ENCODE results near the gene CUEDC2.

CUEDC2 gene

DNA sequence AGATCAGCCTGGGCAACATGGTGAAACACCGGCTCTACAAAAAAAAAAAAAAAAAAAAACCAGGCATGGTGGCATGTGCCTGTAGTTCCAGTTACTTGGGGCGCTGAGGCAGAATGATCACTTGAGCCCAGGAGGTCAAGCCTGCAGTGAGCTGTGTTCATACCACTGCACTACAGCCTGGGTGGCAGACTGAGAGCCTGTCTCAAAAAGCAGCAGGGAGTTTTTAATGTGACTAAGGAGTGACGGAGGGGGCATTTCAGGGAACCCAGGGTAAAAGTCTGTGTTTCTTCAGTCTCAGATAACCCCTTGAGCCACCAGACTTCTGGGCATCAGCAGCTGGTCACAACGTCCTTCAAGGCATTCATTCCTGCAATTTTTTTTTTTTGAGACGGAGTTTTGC lies 21.1 kb upstream of the CUEDC2 start:
- TF ChIP-seq, protein P1, sequence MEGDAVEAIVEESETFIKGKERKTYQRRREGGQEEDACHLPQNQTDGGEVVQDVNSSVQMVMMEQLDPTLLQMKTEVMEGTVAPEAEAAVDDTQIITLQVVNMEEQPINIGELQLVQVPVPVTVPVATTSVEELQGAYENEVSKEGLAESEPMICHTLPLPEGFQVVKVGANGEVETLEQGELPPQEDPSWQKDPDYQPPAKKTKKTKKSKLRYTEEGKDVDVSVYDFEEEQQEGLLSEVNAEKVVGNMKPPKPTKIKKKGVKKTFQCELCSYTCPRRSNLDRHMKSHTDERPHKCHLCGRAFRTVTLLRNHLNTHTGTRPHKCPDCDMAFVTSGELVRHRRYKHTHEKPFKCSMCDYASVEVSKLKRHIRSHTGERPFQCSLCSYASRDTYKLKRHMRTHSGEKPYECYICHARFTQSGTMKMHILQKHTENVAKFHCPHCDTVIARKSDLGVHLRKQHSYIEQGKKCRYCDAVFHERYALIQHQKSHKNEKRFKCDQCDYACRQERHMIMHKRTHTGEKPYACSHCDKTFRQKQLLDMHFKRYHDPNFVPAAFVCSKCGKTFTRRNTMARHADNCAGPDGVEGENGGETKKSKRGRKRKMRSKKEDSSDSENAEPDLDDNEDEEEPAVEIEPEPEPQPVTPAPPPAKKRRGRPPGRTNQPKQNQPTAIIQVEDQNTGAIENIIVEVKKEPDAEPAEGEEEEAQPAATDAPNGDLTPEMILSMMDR (IDR thresholded peaks at IDR 0.05; ENCODE audit: extremely low read depth, missing control alignments), result no peak
- DNase-seq (ENCODE audit: low spot score), result no peak

DNA sequence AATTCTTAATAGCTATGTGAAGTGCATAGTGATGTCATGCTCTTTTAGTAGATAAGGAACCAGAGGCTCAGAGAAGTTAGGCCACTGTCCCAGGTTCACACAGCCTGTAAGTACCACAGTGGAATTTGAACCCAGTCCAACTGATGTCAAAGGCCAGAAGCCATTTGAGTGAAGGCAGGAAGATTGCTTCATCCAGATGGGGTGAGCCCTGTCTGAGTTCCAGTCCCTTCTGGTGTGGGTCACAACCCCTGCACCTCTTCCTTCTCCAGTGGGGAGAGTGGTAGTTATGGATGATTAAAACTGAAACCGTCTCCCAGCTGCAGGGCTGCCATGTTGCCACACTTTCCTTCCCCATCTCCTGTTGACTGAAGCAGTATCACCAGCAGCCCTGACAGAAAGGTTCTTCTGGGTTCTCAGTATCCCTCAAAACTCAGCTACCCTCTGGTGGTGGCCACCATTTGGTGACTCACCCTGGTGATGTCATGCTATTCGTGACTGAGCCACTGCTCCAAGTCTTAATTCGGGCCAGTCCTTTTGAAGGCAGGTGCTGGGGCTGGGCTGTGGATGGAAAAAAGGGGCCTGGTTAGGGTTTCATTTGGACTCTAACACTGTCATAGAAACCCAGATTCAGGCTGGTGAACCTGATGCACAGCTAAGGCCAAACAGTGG lies 20.4 kb upstream of the CUEDC2 start:
- no peak for DNase-seq (ENCODE audit: low spot score)
- TF ChIP-seq, protein P1 (IDR thresholded peaks at IDR 0.05; ENCODE audit: extremely low read depth, missing control alignments), result no peak

DNA sequence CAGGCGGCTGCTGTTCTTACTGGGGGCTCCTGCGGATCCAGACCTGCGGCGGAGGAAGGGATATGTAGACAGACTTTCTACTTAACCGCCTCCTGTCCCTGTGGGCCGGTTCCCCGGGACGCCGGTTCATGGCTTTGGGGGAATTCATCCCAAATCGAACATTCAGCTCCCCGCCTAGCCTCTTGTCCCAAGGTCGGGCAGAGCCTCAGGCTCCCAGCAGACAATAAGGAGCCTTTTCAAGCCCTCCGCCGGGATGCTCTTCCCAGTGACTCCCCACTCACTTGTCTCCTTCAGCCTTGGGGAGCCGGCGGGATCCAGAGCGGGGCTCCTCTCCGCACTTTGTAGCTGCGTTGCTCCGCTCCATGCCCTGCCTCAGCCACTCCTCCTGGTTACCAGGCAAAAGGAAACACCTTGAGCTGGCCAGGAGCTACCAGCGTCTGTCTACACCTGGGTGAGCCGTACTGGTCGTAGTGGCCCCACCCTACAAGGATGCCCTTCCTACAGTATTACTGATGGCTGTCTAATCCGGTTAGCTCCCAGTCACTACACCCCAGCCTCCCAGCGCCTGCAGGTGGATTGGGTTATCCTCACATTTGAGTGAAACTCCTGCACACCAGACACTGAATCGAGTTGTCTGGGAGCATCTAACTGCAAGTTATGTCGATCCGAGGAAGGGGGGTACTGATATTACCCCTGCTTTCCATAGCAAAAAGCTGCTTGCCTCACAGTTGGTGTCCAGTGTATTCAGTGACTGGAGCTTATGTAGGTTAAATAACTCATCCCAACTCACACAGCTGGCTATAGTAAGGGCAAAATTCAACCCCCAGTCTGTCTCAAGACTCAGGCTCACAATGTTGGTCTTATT lies 19.0 kb upstream of the CUEDC2 start, which contains the start of gene C10orf95:
Gene C10orf95 (minus strand): TSS at position 439 of the 865 bp plus-strand sequence. CDS start 450 bp downstream, outside the sequence.
- DNase-seq (ENCODE audit: low spot score), result no peak
- TF ChIP-seq, protein P1 (IDR thresholded peaks at IDR 0.05; ENCODE audit: extremely low read depth, missing control alignments), result no peak

DNA sequence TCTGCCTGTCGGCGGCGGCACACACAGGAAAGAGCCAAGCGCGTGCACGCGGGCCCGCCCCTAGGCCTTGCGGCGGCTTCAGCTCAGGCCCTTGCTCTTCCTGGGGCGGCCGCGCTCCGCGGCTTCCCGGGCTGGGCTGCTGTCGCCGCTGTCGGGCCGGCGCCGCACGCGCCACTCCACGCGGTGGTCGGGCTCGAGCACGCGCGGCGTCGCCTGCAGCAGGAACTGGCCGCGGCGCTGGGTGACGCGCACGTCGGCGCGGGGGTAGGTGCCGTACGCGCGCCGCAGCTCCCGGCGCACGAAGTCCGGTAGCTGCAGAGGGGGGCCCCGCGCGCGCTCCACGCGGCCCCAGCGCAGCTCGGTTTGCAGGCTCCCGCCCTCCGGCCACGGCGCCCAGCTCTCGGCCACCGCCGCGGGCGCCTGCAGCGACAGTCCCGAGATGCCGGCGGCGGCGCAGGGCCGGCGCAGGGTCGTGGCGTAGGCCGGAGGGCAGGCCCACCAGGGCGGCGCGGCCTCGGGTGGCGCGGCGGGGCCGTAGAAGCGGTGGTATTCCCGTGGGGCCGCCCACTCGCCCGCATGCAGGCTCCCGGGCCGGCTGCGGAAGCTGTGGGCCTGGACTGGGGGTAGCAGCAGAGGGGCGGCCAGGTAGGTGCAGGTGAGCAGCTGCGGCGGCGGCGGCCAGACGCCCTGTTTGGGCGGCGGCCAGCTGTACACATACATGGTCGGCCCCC lies 18.2 kb upstream of the CUEDC2 start:
- TF ChIP-seq, protein P1 (IDR thresholded peaks at IDR 0.05; ENCODE audit: extremely low read depth, missing control alignments), result no peak
- peak; percentile 94 for DNase-seq (ENCODE audit: low spot score)

DNA sequence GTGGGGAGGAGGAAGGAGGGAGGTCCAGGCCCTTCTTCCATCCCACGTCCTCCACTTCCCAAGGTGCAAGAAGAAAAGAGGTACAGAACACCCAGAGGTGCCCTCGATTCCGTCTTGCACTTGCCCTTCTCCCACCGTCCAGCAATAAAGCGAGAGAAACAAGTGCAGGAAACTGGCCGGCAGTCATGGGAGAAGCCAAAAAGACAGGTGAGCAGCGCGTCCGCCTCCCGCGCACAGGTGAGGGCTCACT lies 17.7 kb upstream of the CUEDC2 start:
- TF ChIP-seq, protein P1 (IDR thresholded peaks at IDR 0.05; ENCODE audit: extremely low read depth, missing control alignments), result no peak
- DNase-seq (ENCODE audit: low spot score), result no peak

DNA sequence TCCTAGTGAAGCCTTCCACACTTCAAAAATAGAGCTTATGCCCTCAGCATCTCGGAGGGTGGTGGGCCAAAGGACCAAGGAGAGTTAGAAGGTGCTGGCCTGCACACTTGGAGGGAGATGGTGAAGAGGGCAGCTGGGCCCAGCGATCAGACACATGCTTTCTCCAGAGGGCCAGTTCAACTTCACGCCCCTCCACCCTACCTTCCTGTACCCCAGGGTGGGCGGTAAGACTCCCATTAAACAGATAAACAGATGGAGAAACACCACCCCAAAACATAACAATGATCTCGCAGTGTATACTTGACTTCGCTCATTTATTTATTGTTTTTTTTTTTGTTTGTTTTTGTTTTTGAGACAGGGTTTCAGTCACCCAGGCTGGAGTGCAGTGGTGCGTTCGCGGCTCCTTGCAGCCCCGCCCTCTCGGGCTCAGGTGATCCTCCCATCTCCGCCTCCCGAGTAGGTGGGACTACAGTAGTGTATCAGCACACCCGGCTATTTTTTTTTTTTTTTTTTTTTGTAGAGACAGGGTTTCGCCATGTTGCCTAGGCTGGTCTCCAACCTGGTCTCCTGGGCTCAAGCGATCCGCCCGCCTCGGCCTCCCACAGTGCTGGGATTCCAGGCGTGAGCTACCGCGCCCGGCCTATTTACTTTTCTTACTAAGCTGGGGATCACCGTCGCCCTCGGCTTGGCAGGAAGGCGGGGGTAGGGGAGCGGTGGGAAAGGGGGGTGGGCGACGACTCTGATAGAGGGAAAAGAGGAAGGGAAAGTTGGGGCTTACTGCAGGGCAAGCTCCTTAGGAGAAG lies 17.1 kb upstream of the CUEDC2 start:
- TF ChIP-seq, protein P1 (IDR thresholded peaks at IDR 0.05; ENCODE audit: extremely low read depth, missing control alignments), result no peak
- DNase-seq (ENCODE audit: low spot score), result peak; percentile 75

Data from GM20000 (cell line).